K562 (cell line): ENCODE data around the gene MAGI2.

Source experiments
- POLR2A ChIP-seq: fragments of 450-650 bp; conservative IDR thresholded peaks from 2 replicates; pipeline ENCODE4 v1.6.1; 2016
- SLC30A9 ChIP-seq: fragments of 250-450 bp; sonication (Bioruptor Pico); IDR thresholded peaks from 2 replicates; pipeline ENCODE4 v1.8.0; 2022; ENCODE audit warnings: mild to moderate bottlenecking, moderate library complexity
- ZNF124 ChIP-seq: sonication (generic); formaldehyde crosslinking; IDR thresholded peaks from 2 replicates; pipeline ENCODE4 v1.8.1; 2022; ENCODE audit warnings: missing genetic modification reagents
- TF ChIP-seq, protein P1 (sequence below): sonication (generic); formaldehyde crosslinking; IDR thresholded peaks from 2 replicates; pipeline ENCODE4 v1.8.1; 2023; ENCODE audit warnings: mild to moderate bottlenecking, missing genetic modification reagents
- TF ChIP-seq, protein P2 (sequence below): sonication (generic); formaldehyde crosslinking; IDR thresholded peaks from 2 replicates; pipeline ENCODE4 v1.8.0; 2022; ENCODE audit warnings: mild to moderate bottlenecking, missing genetic modification reagents
- TF ChIP-seq, protein P3 (sequence below), 2 experiments: fragments of 250-450 bp in 1 of 2; fragments of 450-650 bp in 1 of 2; sonication (Bioruptor Pico) in 1 of 2; IDR thresholded peaks; 2 replicates each; pipeline versions ENCODE4 v1.6.1 to v1.8.0; 2016 to 2021; ENCODE audit warnings: mild to moderate bottlenecking in 2 of 2, moderate library complexity in 2 of 2, missing compliant biosample characterization in 1 of 2, missing genetic modification characterization in 1 of 2

DNA sequence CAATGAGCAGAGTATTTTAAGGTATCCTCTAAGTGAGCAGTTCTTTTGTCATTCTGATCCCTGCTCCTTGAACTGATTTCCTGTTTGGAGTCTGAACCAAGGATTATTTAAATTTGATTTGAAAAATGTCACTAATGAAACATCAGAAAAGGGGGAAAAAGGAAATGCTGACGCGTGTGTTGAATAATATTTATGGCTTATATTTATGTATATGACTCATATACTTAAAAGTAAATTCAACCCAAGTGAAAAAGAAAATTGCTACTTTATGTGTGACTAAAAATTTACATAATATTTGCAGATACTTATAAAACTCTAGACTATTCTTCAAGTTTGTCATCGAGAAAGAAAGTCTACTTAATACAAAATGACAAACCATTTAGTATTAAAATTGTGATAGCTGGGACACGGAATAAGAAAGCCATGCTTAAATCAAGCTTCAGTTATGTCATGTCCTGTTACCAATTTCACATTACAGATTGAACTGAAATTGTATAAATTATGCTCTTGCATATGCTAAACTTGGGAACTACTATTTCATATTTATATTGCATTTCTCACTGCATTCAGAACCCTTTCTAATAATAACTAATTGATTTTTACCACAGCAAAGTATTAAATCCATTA lies 649.9 kb downstream of the MAGI2 start:
- TF ChIP-seq SLC30A9 (CRISPR knock-in tag) (no peak), POLR2A (no peak), ZNF124 (CRISPR knock-in tag) (no peak)
- TF ChIP-seq, protein P1, sequence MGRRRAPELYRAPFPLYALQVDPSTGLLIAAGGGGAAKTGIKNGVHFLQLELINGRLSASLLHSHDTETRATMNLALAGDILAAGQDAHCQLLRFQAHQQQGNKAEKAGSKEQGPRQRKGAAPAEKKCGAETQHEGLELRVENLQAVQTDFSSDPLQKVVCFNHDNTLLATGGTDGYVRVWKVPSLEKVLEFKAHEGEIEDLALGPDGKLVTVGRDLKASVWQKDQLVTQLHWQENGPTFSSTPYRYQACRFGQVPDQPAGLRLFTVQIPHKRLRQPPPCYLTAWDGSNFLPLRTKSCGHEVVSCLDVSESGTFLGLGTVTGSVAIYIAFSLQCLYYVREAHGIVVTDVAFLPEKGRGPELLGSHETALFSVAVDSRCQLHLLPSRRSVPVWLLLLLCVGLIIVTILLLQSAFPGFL (CRISPR knock-in tag): no peak
- TF ChIP-seq, protein P2, sequence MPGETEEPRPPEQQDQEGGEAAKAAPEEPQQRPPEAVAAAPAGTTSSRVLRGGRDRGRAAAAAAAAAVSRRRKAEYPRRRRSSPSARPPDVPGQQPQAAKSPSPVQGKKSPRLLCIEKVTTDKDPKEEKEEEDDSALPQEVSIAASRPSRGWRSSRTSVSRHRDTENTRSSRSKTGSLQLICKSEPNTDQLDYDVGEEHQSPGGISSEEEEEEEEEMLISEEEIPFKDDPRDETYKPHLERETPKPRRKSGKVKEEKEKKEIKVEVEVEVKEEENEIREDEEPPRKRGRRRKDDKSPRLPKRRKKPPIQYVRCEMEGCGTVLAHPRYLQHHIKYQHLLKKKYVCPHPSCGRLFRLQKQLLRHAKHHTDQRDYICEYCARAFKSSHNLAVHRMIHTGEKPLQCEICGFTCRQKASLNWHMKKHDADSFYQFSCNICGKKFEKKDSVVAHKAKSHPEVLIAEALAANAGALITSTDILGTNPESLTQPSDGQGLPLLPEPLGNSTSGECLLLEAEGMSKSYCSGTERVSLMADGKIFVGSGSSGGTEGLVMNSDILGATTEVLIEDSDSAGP: no peak
- TF ChIP-seq, protein P3, sequence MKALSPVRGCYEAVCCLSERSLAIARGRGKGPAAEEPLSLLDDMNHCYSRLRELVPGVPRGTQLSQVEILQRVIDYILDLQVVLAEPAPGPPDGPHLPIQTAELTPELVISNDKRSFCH (CRISPR knock-in tag; IDR thresholded peaks at IDR 0.05): no peak
- TF ChIP-seq, protein P3 (tag; IDR thresholded peaks at IDR 0.05): no peak
